ENCODE results near the gene ZNF462. TPM values are rescaled to one million over a fixed set of nuclear protein-coding genes. Genes with fewer than 3 reads are reported as not detected.

ZNF462 gene
- total and polyA plus RNA-seq, 12 donors: 4.9 to 86.9 (median 38.5) TPM

DNA sequence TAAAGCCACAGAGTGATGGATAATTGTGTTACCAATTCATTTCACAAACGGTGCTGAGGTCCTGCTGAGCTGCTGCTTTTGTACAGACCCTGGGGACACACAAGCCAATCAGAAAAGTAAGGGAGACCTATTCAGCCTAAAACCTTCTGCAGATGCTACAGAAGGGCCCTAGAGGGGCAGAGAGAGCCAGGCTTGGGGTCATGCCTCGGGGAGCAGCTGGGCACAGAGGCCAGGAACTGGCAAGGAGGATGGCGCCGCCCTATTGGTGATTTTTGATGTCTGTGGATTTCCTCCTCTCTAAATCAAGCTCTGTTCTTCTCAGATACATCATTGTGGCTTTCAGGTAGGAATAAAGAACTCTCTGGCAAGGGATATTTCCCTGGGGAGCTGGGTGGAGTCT is 181.9 kb downstream of the ZNF462 start:
- Histone ChIP-seq H3K9me3 (replicated peaks in 1 of 3) (no peaks in the 10 kb centered on the region), H3K4me1 (replicated peaks in 1 of 2) (no peaks in the 10 kb centered on the region), H3K4me3 (no peak overlapping the region), H3K27ac (no peak overlapping the region), H3K36me3 (replicated peaks in 1 of 2) (no peaks in the 10 kb centered on the region), H3K27me3 (no peaks in the 10 kb centered on the region)
- no peak for DNase-seq
- intact Hi-C loops (cut with DNase I): no loop called here
- 87 to 93% (median 91%) methylated on average over 4 of the region's 4 CpGs for WGBS, 4 donors
- TF ChIP-seq, protein P1, sequence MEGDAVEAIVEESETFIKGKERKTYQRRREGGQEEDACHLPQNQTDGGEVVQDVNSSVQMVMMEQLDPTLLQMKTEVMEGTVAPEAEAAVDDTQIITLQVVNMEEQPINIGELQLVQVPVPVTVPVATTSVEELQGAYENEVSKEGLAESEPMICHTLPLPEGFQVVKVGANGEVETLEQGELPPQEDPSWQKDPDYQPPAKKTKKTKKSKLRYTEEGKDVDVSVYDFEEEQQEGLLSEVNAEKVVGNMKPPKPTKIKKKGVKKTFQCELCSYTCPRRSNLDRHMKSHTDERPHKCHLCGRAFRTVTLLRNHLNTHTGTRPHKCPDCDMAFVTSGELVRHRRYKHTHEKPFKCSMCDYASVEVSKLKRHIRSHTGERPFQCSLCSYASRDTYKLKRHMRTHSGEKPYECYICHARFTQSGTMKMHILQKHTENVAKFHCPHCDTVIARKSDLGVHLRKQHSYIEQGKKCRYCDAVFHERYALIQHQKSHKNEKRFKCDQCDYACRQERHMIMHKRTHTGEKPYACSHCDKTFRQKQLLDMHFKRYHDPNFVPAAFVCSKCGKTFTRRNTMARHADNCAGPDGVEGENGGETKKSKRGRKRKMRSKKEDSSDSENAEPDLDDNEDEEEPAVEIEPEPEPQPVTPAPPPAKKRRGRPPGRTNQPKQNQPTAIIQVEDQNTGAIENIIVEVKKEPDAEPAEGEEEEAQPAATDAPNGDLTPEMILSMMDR (IDR thresholded peaks at IDR 0.05): no peak
- no peak for TF ChIP-seq POLR2A (IDR thresholded peaks at IDR 0.05)

DNA sequence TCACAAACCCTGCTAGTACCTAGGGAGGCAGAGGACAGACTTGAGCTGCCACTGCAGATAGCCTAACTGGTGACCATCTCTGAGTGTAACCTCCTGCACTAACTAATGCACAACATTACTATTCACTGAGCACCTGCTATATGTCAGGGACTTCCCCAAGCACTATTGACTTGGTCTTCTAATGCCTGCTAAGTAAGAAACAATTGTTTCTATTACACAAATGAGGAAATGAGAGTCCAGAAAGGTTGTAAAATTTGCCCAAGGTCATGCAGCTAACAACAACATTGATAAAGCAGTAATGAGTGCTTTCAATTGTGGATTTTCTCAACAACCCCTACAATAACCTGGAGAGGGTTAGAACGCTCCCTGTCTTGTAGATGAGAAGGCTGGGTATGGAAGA is 183.7 kb downstream of the ZNF462 start:
- intact Hi-C loops (cut with DNase I): no loop called here
- WGBS, 4 donors: 88 to 100% (median 98%) methylated on average over 1 of the region's 1 CpG
- Histone ChIP-seq H3K27ac (no peak overlapping the region), H3K4me1 (replicated peaks in 1 of 2) (no peaks in the 10 kb centered on the region), H3K36me3 (replicated peaks in 1 of 2) (no peaks in the 10 kb centered on the region), H3K4me3 (no peak overlapping the region), H3K9me3 (replicated peaks in 1 of 3) (no peaks in the 10 kb centered on the region), H3K27me3 (no peaks in the 10 kb centered on the region)
- no peak for DNase-seq
- TF ChIP-seq, protein P1 (IDR thresholded peaks at IDR 0.05): no peak
- TF ChIP-seq POLR2A (IDR thresholded peaks at IDR 0.05): no peak

DNA sequence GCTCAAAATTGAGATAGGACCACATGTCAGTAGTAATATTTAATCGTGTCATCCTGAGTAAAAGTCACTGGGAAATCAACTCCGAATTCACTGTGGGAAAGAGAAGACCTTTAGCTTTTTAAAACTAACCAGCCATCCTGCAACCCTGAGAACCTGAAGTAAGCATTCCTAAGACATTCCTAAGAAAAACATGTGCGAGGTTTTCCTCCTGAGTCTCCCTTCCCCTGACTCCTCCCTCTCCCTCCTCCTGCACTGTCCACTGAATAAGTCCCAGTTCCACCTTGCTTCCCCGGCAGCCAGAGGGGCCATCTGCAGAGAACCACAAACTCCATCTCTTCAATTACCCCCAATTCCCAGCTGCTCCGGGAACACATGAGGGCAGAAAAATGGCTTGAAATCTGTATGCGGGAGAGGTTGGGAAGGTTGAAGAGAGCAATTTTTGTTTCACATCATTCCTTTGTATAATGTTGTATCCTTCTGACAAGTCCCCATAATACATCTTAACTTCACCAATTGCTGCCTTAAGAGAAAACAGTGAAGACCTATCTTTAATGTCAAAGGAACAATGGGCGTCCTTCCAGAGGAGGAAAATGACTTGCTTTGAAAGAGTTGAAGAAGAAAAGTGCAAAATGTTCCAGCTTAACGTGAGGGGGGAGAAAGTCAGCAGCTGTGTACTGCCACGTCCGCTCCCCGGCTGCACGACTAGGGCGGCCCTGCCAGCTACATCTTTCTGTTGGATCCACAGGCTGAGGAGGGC is 186.3 kb downstream of the ZNF462 start:
- no peak for DNase-seq
- 63 to 82% (median 77%) methylated on average over 13 of the region's 13 CpGs for WGBS, 4 donors
- Histone ChIP-seq H3K27me3 (no peaks in the 10 kb centered on the region), H3K27ac (no peak overlapping the region), H3K4me3 (no peak overlapping the region), H3K4me1 (replicated peaks in 1 of 2) (no peaks in the 10 kb centered on the region), H3K9me3 (replicated peaks in 1 of 3) (no peaks in the 10 kb centered on the region), H3K36me3 (replicated peaks in 1 of 2) (no peaks in the 10 kb centered on the region)
- TF ChIP-seq POLR2A (IDR thresholded peaks at IDR 0.05): no peak
- TF ChIP-seq, protein P1 (IDR thresholded peaks at IDR 0.05): no peak
- intact Hi-C loops (cut with DNase I): no loop called here

DNA sequence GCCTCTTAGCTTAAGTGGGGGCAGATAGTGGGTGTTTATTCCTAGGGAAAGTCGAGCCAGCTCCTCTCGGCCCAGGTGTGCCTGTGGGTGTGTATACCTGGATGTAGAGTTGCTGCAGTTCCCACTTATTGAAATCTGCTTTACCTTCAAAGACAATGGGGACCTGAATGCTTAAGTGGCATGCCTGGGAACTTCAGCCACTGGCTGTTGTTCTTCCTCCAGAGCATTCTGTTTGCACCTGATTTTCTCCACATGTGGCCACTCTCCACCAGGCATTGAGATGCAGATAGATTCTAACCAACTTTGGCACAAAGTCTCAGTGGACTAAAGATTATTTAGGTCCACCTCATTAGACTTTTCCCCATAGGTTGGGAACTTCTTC is 186.8 kb downstream of the ZNF462 start:
- TF ChIP-seq, protein P1 (IDR thresholded peaks at IDR 0.05): no peak
- TF ChIP-seq POLR2A (IDR thresholded peaks at IDR 0.05): no peak
- no peak for DNase-seq
- H3K27ac ChIP-seq: no peak overlapping the region
- no peaks in the 10 kb centered on the region for H3K27me3 ChIP-seq
- no peaks in the 10 kb centered on the region for H3K36me3 ChIP-seq (replicated peaks in 1 of 2)
- WGBS, 4 donors: 67 to 80% (median 69%) methylated on average over 2 of the region's 2 CpGs
- no peaks in the 10 kb centered on the region for H3K4me1 ChIP-seq (replicated peaks in 1 of 2)
- H3K4me3 ChIP-seq: no peak overlapping the region
- no peaks in the 10 kb centered on the region for H3K9me3 ChIP-seq (replicated peaks in 1 of 3)
- intact Hi-C loops (cut with DNase I): no loop called here
